Measurements from ENCODE around the gene SLC5A12.

Gene SLC5A12

DNA sequence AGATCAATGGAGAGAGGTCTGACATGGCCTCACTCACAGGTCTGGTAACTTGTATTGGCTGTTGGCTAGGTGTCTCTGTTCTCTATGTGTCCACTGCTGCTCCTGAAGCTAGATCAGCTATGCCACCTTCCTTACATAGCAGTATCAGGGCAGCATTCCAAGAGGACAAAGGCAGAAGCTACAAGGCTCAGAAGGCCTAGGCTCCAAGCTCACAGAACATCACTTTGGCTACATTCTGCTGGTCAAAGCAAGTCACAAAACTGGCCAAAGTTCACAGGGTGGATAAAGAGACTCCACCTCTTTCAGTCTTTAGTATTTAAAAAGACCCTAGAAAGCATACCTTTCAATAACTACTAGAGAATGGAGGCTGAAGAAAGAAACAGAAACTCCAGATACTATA, 4.1 kb downstream of the SLC5A12 start:
- no peak for DNase-seq

DNA sequence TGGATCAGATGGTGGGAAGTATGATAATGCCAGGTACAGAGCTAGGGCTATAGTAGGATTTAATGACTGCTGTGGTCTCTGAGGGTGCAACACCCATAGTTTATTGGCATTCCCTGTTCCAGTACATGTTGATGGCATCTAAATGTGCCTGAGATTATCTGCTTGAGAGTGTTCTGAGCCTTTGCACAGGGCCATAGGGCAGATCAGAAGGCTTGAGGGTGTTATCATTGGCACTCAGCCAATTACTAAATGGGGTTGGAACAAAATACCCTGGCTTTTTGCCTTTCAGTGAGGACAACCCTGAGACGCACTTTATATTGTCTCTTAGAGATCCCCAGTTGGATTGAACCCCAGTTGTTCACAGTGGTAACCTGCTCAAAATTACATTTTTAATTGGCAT, 6.7 kb downstream of the SLC5A12 start:
- no peak for DNase-seq

DNA sequence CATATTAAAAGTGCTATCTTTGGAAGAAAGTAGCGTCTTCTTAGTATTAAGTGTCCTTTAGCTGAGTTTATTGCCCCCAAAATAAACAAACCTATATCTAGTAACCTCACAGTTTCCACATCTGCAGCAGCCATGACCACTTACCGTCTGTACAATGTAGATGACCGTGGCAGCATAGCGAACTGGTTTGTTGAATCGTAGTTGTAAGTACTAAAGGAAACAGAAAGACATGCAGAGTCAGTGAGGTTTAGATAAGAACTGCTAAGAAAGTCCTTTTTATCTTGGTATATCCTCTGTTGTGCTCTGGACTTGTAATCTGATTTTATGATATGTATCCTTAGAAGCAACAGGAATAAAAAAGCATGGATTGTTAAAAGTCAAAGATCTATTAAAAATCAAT, 9.4 kb downstream of the SLC5A12 start:
- no peak for DNase-seq

DNA sequence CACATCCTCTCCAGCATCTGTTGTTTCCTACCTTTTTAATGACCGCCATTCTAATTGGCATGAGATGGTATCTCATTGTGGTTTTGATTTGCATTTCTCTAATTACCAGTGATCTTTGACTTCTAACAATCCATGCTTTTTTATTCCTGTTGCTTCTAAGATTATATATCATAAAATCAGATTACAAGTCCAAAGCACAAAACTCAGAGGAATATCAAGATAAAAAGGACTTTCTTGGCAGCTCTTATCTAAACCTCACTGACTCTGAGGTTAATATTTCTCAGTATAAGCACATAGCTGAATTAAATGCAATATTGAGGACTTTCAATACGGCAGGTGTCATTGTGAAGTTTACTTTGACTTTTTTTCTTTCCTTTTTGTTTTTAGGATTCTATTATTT, 11.4 kb downstream of the SLC5A12 start:
- no peak for DNase-seq

DNA sequence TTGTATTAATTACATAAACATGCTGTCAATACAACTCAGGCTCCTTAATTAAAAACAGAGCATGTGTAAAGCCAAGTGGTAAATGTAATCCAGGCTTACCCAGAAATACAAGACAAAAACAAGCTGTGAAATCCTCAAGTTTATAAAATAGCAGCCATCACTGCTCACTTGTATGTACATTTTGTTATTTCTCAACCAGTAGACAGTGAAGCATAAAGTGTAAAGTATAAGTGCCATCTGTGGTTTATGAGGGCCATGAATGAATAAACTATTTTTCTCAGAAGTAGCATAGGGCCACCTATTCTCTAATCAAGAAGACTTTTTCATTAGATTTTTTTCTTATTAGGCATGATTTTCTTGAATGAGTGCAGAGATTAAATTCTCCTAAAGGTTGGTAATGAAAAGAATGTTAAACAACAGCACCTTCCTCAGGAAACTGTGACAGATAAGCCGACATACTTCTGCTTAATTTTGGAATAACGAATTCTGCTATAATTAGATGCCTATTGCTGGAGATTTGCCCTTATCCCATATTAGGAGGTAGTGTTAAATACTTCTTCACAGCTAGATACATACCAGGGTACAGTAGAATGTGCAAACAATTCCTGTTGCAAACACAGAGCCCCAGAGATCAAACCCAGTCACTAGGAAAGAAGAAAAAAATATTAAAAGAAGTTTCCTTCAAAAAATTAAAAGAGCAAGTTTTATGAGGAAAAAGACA, 13.0 kb downstream of the SLC5A12 start:
- no peak for DNase-seq

GRCh38 chr11:26706181-26706580, 15.7 kb downstream of the SLC5A12 start:
- DNase-seq = no peak

DNA sequence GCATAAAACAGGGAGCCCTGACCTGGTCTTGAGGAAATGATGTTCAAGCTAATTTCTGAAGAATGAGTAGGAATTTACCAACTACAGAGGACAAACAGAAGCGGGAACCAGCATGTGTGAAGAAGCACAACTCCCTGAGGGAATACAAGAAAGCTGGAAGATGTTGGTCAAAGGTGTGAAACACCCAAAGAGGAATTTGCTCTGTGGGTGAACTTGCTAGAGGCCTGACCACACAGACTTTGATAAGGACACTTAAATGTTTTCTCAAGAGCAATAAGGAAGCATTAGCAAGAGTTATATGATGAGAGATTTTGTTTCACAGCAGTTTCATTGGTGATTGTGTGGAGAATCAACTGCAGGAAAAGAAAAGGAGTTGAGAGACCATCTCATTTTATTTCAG, 17.6 kb downstream of the SLC5A12 start:
- no peak for DNase-seq

DNA sequence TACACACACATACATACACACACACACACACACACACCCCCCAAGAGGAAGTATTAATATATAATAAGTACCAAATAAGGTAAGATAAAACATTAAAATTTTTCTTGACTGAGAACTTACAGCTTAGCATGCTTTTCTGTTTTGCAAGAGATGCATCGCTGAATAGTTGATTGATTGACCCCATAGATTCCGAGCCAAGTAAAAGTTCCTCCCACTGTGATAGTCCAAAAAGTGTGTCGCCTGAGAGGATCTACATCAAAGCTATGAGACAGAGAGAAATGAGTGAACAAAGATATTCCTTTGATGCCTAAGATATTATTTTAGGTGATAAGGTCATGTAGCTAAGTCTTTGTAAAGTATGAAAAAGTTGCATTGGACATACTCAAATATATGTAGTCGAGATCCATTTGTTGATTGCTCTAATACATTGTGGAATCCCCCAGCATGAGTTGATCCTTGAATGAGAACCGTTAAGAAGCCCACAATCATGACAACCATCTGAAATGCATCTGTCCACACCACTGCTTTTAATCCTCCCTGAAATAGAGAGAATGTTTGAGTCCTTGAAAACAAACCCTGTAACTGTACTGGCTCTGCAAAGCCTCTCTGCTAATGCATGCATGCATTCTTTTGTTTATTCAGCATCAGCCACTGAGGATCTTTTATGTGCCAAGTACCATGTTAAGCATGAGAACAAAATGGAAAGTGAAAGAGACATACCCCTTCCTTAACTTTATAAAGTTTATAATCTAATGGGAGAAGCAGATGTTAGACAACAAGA, 18.3 kb downstream of the SLC5A12 start:
- no peak for DNase-seq

DNA sequence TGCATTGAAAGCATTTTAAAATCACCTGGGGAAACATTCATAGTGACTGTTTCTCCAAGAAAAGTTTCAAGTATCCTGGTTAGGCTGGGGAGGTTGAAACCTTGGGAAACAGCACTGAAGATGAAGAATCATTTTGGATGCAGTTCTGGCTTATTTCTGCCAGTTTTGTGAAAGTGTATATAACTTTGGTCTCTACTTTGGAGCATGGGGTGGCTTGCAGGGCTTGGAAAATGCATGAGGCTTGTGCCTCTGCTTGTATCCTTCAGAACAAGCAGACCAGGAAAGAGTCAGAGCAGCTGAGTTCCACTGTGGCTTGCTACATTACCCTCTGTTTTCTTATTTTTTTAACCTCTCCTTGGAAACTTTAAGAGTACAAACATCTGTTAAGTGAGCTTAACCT, 19.5 kb downstream of the SLC5A12 start:
- no peak for DNase-seq

DNA sequence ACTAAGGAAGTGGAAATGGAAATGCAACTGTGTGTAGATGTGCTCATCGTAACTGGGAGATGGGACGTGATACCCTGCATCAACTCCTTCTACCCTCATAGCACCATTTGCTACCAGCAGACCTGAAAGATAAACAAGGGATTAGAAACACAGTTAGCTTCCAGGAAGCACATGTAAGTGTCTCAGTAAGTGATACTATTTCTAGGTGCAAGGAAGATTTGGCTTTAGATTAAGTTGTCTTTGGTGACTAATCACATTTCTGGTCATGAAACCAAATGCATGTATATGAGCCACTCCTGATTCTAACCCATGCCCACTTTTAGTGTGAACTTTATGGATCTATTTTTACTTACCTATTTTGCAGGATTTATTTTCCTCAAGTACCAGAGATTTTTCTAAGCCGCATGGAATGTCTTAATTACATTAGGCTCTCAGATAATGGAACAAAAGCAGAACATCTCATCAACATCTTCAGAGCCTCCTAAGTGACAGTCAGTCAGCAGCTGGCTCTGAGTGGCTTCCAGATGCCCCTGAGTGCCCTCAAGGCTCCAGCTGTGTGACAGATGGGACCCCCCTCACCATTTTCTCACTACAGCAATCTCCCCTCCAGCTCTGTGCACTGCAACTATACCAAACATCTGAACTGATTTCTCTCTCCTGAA, 21.2 kb downstream of the SLC5A12 start:
- DNase-seq = no peak

- DNase-seq = no peak
Measured at GRCh38 chr11:26698224-26698623, 23.6 kb downstream of the SLC5A12 start.

- DNase-seq = no peak
Measured at GRCh38 chr11:26696330-26696729, 25.5 kb downstream of the SLC5A12 start.

GRCh38 chr11:26688701-26689100, 33.2 kb downstream of the SLC5A12 start:
- DNase-seq = no peak

- DNase-seq = no peak
Measured at GRCh38 chr11:26687351-26687750, 34.5 kb downstream of the SLC5A12 start.

- DNase-seq = no peak
Measured at GRCh38 chr11:26677566-26677965, 44.3 kb downstream of the SLC5A12 start.

DNA sequence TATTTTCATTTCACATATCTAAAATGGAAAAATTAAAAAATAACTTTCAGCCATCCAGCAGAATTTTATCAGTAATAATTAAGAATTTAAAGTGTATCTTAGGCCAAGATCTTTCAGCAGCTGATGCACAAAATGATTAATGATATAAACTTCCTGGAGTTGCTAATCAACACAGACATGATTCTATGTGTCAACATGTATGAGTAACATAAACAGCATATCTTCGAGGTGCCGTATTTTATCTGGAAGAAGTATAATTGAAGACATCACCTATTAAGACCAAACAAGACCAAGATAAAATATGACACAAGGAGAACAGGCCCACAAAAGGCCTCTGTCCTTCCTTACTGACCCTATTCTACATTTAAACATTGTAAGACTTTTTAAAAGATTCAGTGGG, 45.2 kb downstream of the SLC5A12 start:
- no peak for DNase-seq

- no peak for DNase-seq
Measured at GRCh38 chr11:26675233-26675928, 46.5 kb downstream of the SLC5A12 start.

GRCh38 chr11:26665946-26666345, 55.9 kb downstream of the SLC5A12 start:
- DNase-seq = no peak

GRCh38 chr11:26665036-26665435, 56.8 kb downstream of the SLC5A12 start:
- DNase-seq = no peak

DNA sequence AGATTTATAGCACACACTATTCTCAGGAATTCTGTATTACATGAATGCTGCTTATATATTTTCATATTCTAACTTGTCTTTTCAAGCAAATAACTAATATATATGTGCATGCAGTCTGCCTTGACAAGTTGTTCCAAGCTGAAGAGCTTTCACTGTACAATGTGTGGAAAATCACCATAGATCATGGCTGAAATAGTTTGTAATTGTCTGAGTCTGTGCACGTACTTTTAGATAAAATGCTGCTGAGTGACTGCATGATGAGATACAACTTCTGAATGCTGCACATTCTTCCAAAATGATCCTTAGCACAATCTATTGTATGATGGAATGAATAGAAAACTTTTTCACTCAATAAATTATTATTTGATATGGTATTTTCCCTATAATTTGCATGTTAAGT, 58.9 kb downstream of the SLC5A12 start:
- no peak for DNase-seq

DNA sequence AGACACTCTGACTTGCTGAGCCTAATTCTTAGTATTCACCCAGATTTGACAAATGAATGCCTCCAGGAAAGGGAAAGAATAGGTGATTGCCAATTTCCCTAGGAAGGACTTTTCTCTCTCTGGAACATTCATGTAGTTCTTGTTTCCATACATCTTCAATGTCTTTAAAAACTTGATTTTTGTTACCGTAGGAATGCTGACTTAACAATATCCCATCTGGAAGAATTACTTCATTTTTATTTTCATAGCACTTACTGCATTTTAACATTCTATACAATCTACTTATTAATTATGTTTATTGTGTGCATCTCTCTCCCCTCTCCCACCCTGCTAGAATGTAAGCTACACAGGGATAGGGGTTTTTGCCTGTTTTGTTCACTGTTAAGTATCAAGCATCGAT, 66.6 kb downstream of the SLC5A12 start:
- no peak for DNase-seq

DNA sequence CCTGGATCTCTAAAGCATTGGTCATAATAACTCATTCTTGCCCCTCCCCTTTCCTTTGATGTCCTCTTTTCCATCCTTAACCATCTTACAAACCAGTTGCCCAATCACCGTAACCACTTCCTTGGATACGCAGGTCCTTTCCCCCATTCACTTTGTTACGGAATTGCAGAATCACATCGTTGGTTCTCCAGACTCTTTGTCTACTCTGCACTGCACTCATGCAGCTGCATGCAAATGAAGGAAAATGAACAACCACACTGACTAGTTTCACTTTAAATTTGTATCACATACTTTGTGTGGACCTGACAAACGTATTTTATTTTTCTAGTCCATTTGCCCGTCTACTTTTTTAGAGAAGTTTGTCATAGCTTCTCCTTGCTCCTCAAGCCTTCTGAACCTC, 69.9 kb downstream of the SLC5A12 start:
- no peak for DNase-seq

DNA sequence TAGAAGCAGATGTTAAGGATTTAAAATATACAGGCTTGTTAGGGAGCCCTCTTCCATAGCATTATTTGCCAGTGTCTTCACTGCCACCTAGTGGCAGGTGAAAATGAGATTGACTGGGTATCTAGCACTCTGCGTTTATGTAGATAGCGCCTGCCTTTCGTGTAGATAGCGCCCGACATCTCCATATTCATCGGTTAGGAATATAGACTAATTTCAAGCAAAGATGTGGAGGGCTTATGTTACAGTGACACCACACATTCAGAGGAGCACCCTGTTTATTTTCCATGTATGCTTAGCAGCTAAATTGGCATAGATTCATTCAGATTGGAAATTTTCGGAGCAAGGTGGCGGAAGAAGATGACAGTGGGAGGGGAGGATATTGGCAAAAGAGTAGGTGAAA, 72.0 kb downstream of the SLC5A12 start:
- no peak for DNase-seq
